DND-41 (cell line): ENCODE data around the gene SLC41A3.

Experiments used
- ATAC-seq: fragments of 200-7000 bp; cut with Tn5 transposase; 3 replicates; pipeline ENCODE4 v1.9.1; 2021; ENCODE audit warnings: low read depth; ENCODE audit not compliant: insufficient read depth
- DNase-seq: peaks from one replicate; pipeline ENCODE4 v3.0.0-alpha.2; 2020
- H2AFZ ChIP-seq: 2 replicates; pipeline ENCODE4 v1.6.0; 2012; ENCODE audit warnings: low read depth, low read length
- H3K27ac ChIP-seq: 2 replicates; pipeline ENCODE4 v1.5.1; 2012; ENCODE audit warnings: low read length, inconsistent platforms
- H3K27me3 ChIP-seq: fragments of 200-600 bp; sonication (generic); 2 replicates; pipeline ENCODE4 v1.6.0; 2012; ENCODE audit warnings: low read length, mild to moderate bottlenecking, inconsistent platforms; ENCODE audit not compliant: insufficient read depth, poor library complexity
- H3K36me3 ChIP-seq: 2 replicates; pipeline ENCODE4 v1.5.1; 2012; ENCODE audit warnings: low read length, inconsistent platforms; ENCODE audit not compliant: insufficient read depth
- H3K4me1 ChIP-seq: 2 replicates; pipeline ENCODE4 v1.5.1; 2012; ENCODE audit warnings: mild to moderate bottlenecking, low read length; ENCODE audit not compliant: insufficient read depth
- H3K4me2 ChIP-seq: 2 replicates; pipeline ENCODE4 v1.6.0; 2012; ENCODE audit warnings: mild to moderate bottlenecking, moderate library complexity, low read length, inconsistent platforms; ENCODE audit not compliant: insufficient read depth
- H3K4me3 ChIP-seq, 2 experiments: fragments of 200-600 bp in 1 of 2; shearing (Covaris generic) in 1 of 2; 2 replicates each; pipeline ENCODE4 v1.5.1; 2012 to 2016; ENCODE audit warnings: inconsistent platforms in 2 of 2, low read length in 2 of 2, mild to moderate bottlenecking in 2 of 2, low read depth in 1 of 2, moderate library complexity in 1 of 2
- H3K79me2 ChIP-seq: 2 replicates; pipeline ENCODE4 v1.6.0; 2012; ENCODE audit warnings: low read length, inconsistent platforms; ENCODE audit not compliant: insufficient read depth
- H3K9ac ChIP-seq: 2 replicates; pipeline ENCODE4 v1.6.0; 2012; ENCODE audit warnings: low read depth, mild to moderate bottlenecking, inconsistent platforms, low read length, moderate library complexity
- H3K9me3 ChIP-seq: 2 replicates; pipeline ENCODE4 v1.5.1; 2012; ENCODE audit warnings: low read length, moderate library complexity, mild to moderate bottlenecking, inconsistent platforms; ENCODE audit not compliant: insufficient read depth, severe bottlenecking
- H4K20me1 ChIP-seq: 2 replicates; pipeline ENCODE4 v1.6.0; 2012; ENCODE audit warnings: low read length; ENCODE audit not compliant: insufficient read depth
- CTCF ChIP-seq: IDR thresholded peaks from 2 replicates; pipeline ENCODE4 v1.5.1; 2012; ENCODE audit warnings: borderline replicate concordance, low read length, moderate library complexity, mild to moderate bottlenecking; ENCODE audit not compliant: poor library complexity, severe bottlenecking; ENCODE audit errors: extremely low read depth
- EZH2 ChIP-seq: IDR thresholded peaks from 3 replicates; pipeline ENCODE4 v1.6.1; 2012; ENCODE audit warnings: borderline replicate concordance, low read depth, mild to moderate bottlenecking, moderate library complexity, low read length, inconsistent platforms; ENCODE audit not compliant: severe bottlenecking

SLC41A3 gene

GRCh38 chr3:126103121-126104027, 19.4 kb upstream of the SLC41A3 start:
- no peak for TF ChIP-seq EZH2
- no peak for TF ChIP-seq CTCF
- Histone ChIP-seq H3K79me2 (no peaks in the 10 kb centered on the region), H3K4me2 (no peak overlapping the region), H3K36me3 (no peaks in the 10 kb centered on the region), H3K4me1 (no peaks in the 10 kb centered on the region), H3K4me3 (no peak overlapping the region), H3K9me3 (no peaks in the 10 kb centered on the region), H2AFZ (no peak overlapping the region), H3K27me3 (no peaks in the 10 kb centered on the region), H4K20me1 (no peaks in the 10 kb centered on the region), H3K27ac (no peak overlapping the region), H3K9ac (no peak overlapping the region)
- DNase-seq (no peak), ATAC-seq (no peak)

- no peak overlapping the region for H2AFZ ChIP-seq
- ATAC-seq, result no peak
- no peak for DNase-seq
- H3K4me1 ChIP-seq, result no peaks in the 10 kb centered on the region
- TF ChIP-seq EZH2, result no peak
- no peak for TF ChIP-seq CTCF
- no peaks in the 10 kb centered on the region for H3K79me2 ChIP-seq
- no peak overlapping the region for H3K27ac ChIP-seq
- no peak overlapping the region for H3K4me2 ChIP-seq
- H4K20me1 ChIP-seq, result no peaks in the 10 kb centered on the region
- no peaks in the 10 kb centered on the region for H3K27me3 ChIP-seq
- H3K36me3 ChIP-seq, result no peaks in the 10 kb centered on the region
- no peak overlapping the region for H3K4me3 ChIP-seq
- peaks cover 2% of the 10 kb centered on the region for H3K9me3 ChIP-seq
- no peak overlapping the region for H3K9ac ChIP-seq
Observed at GRCh38 chr3:126102530-126102951, 18.6 kb upstream of the SLC41A3 start.

- ATAC-seq (no peak), DNase-seq (no peak)
- no peaks in the 10 kb centered on the region for H3K27me3 ChIP-seq
- no peak overlapping the region for H3K4me3 ChIP-seq
- H3K79me2 ChIP-seq, result no peaks in the 10 kb centered on the region
- TF ChIP-seq CTCF, result no peak
- no peak for TF ChIP-seq EZH2
- no peaks in the 10 kb centered on the region for H3K36me3 ChIP-seq
- no peak overlapping the region for H3K9ac ChIP-seq
- no peak overlapping the region for H3K27ac ChIP-seq
- no peaks in the 10 kb centered on the region for H3K4me1 ChIP-seq
- H3K4me2 ChIP-seq, result no peak overlapping the region
- peaks cover 4% of the 10 kb centered on the region for H3K9me3 ChIP-seq
- no peaks in the 10 kb centered on the region for H4K20me1 ChIP-seq
- H2AFZ ChIP-seq, result no peak overlapping the region
Observed at GRCh38 chr3:126102011-126102410, 18.1 kb upstream of the SLC41A3 start.
